ENCODE data around the gene MECP2. TPM values are rescaled to one million over a fixed set of nuclear protein-coding genes. Genes with fewer than 3 reads are reported as not detected.

Gene MECP2
- total and polyA plus RNA-seq, 12 donors = 14.0 to 39.3 (median 36.2) TPM

DNA sequence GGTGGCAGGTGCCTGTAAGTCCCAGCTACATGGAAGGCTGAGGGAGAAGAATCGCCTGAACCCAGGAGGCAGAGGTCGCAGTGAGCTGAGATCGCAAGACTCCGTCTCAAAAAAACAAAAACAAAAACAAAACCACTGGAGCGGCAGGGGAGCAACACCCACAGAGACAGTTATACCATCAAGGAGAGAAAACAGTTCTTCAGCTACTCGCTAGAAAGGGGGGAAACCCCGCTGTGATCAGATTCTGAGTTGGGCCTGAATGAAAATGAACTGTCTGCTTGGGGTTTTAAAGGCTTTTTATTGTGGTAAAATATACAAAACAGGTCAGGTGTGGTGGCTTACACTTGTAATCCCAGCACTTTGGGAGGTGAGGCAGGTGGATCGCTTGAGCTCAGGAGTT is 61.0 kb downstream of the MECP2 start:
- WGBS, 2 donors = 93 to 94% methylated on average over 8 of the region's 8 CpGs
- H3K9me3 ChIP-seq = no peaks in the 10 kb centered on the region
- H3K36me3 ChIP-seq = peaks cover 0 to 22% (median 0%) of the 10 kb centered on the region in 9 donors
- peaks cover 4 to 39% (median 24%) of the 10 kb centered on the region in 9 donors for H3K4me1 ChIP-seq
- intact Hi-C loops (cut with DNase I) = no loop called here
- no peak overlapping the region for H3K27ac ChIP-seq
- TF ChIP-seq, protein P1, sequence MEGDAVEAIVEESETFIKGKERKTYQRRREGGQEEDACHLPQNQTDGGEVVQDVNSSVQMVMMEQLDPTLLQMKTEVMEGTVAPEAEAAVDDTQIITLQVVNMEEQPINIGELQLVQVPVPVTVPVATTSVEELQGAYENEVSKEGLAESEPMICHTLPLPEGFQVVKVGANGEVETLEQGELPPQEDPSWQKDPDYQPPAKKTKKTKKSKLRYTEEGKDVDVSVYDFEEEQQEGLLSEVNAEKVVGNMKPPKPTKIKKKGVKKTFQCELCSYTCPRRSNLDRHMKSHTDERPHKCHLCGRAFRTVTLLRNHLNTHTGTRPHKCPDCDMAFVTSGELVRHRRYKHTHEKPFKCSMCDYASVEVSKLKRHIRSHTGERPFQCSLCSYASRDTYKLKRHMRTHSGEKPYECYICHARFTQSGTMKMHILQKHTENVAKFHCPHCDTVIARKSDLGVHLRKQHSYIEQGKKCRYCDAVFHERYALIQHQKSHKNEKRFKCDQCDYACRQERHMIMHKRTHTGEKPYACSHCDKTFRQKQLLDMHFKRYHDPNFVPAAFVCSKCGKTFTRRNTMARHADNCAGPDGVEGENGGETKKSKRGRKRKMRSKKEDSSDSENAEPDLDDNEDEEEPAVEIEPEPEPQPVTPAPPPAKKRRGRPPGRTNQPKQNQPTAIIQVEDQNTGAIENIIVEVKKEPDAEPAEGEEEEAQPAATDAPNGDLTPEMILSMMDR (IDR thresholded peaks at IDR 0.05) = no peak
- peaks cover 0 to 76% (median 0%) of the 10 kb centered on the region in 7 donors for H3K27me3 ChIP-seq
- ATAC-seq = no peak
- no peak overlapping the region for H3K4me3 ChIP-seq
- no peak for DNase-seq

DNA sequence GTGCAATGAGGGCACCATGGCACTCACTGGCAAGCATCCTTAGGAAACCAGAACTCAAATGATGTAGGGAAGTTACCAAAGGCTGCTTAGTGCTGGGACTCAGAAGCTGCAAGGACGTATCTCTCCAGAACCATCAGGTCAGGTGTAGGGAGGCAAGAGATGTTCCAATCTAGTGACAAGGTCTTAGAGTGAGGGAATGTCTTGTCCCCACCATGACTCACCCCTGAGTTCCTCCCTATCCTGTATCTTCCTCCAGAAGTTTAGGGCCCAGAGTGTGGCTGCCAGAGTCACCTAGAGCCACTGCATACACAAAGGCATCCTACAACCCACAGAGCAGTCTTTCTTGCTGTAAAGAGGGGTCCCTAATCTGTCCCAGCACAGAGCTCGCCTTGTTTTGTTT is 63.7 kb downstream of the MECP2 start:
- H3K9me3 ChIP-seq = no peaks in the 10 kb centered on the region
- peaks cover 0 to 19% (median 5%) of the 10 kb centered on the region in 9 donors for H3K4me1 ChIP-seq
- ATAC-seq (no peak), DNase-seq (no peak)
- H3K27ac ChIP-seq = no peak overlapping the region
- no peak overlapping the region for H3K4me3 ChIP-seq
- WGBS, 2 donors = 95% methylated on average over 2 of the region's 2 CpGs
- peaks cover 0 to 42% (median 0%) of the 10 kb centered on the region in 9 donors for H3K36me3 ChIP-seq
- H3K27me3 ChIP-seq = peaks cover 0 to 66% (median 0%) of the 10 kb centered on the region in 7 donors
- TF ChIP-seq, protein P1 (IDR thresholded peaks at IDR 0.05) = no peak
- intact Hi-C loops (cut with DNase I) = no loop called here

DNA sequence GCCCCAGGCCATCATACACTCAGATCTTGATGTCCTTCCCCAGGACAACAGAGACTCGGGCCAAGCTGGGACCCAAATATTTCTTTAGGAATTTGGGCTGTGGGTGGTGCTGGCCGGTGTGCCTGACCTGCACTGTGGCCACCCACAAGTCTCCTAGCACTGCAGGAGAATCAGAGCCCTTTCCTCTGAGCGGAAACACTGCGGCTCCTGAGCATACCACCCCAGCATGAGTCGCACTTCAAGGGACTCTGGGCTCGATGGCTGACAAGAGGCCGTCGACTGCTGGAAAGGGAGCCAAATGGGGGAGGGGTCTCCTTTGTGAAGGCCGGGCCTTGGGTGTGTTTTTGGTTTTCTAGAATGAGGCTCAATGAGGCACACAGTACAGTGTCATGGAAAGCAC is 64.9 kb downstream of the MECP2 start:
- no peaks in the 10 kb centered on the region for H3K9me3 ChIP-seq
- peaks cover 0 to 73% (median 0%) of the 10 kb centered on the region in 7 donors for H3K27me3 ChIP-seq
- ATAC-seq (peak in 2 of 8 donors; percentile 8 to 22), DNase-seq (no peak)
- peaks cover 0 to 19% (median 5%) of the 10 kb centered on the region in 9 donors for H3K4me1 ChIP-seq
- no peak overlapping the region for H3K27ac ChIP-seq
- no peak overlapping the region for H3K4me3 ChIP-seq
- TF ChIP-seq, protein P1 (IDR thresholded peaks at IDR 0.05) = no peak
- H3K36me3 ChIP-seq = peaks cover 0 to 49% (median 0%) of the 10 kb centered on the region in 9 donors
- intact Hi-C loops (cut with DNase I) = no loop called here
- WGBS, 2 donors = 58 to 62% methylated on average over 8 to 9 of the region's 9 CpGs

DNA sequence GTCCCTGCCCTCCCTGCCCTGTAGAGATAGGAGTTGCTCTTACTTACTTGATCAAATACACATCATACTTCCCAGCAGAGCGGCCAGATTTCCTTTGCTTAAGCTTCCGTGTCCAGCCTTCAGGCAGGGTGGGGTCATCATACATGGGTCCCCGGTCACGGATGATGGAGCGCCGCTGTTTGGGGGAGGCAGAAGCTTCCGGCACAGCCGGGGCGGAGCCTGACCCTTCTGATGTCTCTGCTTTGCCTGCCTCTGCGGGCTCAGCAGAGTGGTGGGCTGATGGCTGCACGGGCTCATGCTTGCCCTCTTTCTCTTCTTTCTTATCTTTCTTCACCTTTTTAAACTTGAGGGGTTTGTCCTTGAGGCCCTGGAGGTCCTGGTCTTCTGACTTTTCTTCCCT is 65.4 kb downstream of the MECP2 start:
- Histone ChIP-seq H3K36me3 (peaks cover 0 to 54% (median 0%) of the 10 kb centered on the region in 9 donors), H3K27me3 (peaks cover 0 to 71% (median 0%) of the 10 kb centered on the region in 7 donors), H3K9me3 (no peaks in the 10 kb centered on the region), H3K4me3 (no peak overlapping the region), H3K27ac (no peak overlapping the region), H3K4me1 (peaks cover 0 to 19% (median 5%) of the 10 kb centered on the region in 9 donors)
- intact Hi-C loops (cut with DNase I) = no loop called here
- WGBS, 2 donors = 82 to 84% methylated on average over 11 of the region's 11 CpGs
- TF ChIP-seq, protein P1 (IDR thresholded peaks at IDR 0.05) = no peak
- DNase-seq (no peak), ATAC-seq (peak in 1 of 8 donors; percentile 16)
